ENCODE data around the gene ZNF358. TPM values are rescaled to one million over a fixed set of nuclear protein-coding genes. Genes with fewer than 3 reads are reported as not detected.
A peak's percentile ranks its signal among the peaks of the same experiment; 100 is the strongest.

ZNF358 gene
- total RNA-seq, 2 donors from 2014 or later: 20.2 to 44.1 TPM

DNA sequence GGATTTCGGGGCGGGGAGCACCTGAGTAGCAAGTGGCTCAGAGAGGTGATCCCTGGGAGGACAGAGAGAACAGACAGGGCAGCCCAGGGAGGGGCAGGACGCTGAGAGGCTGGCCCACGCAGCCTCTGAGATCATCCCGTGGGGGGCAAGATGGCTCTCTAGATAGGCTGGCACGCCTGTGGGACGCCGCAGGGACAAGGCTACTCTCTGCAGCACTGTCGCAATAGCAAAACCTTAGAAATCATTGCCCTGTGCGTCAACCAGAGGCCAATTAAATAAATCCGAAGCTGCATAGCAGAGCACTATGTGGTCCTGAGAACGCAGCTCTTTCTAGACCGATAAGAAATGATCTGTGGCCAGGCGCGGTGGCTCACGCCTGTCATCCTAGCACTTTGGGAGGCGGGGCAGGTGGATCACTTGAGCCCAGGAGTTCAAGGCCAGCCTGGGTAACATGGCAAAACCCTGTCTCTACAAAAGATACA is 32.1 kb upstream of the ZNF358 start:
- Histone ChIP-seq H3K9ac (ENCODE audit: low read depth in 2 of 2, low read length in 2 of 2) (peak overlapping the region in 1 of 2 donors; percentile 34), H3K4me3 (no peak overlapping the region), H3K27ac (peak overlapping the region; percentile 22), H3K36me3 (no peaks in the 10 kb centered on the region), H3K9me3 (no peaks in the 10 kb centered on the region), H3K27me3 (no peaks in the 10 kb centered on the region), H3K4me1 (peaks cover 4% of the 10 kb centered on the region)
- TF ChIP-seq, protein P1, sequence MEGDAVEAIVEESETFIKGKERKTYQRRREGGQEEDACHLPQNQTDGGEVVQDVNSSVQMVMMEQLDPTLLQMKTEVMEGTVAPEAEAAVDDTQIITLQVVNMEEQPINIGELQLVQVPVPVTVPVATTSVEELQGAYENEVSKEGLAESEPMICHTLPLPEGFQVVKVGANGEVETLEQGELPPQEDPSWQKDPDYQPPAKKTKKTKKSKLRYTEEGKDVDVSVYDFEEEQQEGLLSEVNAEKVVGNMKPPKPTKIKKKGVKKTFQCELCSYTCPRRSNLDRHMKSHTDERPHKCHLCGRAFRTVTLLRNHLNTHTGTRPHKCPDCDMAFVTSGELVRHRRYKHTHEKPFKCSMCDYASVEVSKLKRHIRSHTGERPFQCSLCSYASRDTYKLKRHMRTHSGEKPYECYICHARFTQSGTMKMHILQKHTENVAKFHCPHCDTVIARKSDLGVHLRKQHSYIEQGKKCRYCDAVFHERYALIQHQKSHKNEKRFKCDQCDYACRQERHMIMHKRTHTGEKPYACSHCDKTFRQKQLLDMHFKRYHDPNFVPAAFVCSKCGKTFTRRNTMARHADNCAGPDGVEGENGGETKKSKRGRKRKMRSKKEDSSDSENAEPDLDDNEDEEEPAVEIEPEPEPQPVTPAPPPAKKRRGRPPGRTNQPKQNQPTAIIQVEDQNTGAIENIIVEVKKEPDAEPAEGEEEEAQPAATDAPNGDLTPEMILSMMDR (IDR thresholded peaks at IDR 0.05): no peak
- peak; percentile 40 for DNase-seq
- intact Hi-C loops (cut with DNase I): no loop called here

DNA sequence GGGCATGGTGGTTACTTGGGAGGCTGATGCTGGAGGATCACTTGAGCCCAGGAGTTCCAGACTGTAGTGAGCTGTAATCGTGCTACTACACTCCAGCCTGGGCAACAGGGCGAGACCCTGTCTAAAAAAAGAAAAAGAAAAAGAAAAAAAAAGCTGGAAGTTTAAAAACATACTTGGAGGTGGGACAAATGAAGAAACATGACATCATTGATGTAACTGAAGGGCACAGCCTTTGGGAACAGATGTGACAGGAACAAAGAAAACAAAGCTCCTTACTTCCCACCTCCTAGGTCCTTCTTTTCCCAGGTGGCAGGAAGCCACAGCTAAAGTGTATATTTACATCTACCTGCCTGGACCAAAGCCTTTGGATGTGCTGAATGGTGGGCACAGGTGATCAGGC is 29.0 kb upstream of the ZNF358 start:
- peaks cover 4% of the 10 kb centered on the region for H3K4me1 ChIP-seq
- H3K27ac ChIP-seq: no peak overlapping the region
- DNase-seq: no peak
- no peak overlapping the region for H3K4me3 ChIP-seq
- TF ChIP-seq, protein P1 (IDR thresholded peaks at IDR 0.05): no peak
- no peaks in the 10 kb centered on the region for H3K9me3 ChIP-seq
- no peaks in the 10 kb centered on the region for H3K36me3 ChIP-seq
- no peaks in the 10 kb centered on the region for H3K27me3 ChIP-seq
- no peak overlapping the region for H3K9ac ChIP-seq (ENCODE audit: low read depth in 2 of 2, low read length in 2 of 2)
- intact Hi-C loops (cut with DNase I): no loop called here

DNA sequence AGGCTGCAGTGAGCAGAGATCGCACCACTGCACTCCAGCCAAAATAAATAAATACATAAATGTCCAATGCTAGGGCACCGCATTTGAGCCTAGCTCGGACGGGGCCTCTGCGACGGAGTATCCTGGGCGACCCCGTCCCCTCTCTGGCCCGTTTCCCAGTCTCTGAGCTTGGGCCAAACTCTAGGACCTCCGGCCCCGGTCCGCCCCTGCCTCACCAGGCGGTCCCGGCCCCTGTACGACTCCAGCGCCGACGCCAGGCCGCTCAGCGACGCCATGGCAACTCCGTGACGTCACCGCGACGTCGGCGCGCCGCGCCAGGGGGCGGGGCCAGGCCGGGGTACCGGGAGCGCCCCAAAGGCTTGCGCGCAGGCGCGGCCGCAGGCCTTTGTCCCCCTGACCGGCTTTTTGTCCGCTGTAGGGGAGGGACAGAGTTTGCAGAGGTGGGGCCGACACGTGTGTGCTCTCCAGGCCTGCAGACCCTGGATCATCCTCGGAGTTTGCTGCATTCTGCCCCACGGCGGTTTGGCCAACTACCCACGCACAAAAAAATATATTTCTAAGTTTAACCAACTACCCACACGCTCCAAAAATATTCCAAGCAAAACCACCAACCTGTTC is 27.1 kb upstream of the ZNF358 start, which contains the start of gene PEX11G:
TSS of gene PEX11G (minus strand) at position 300 of the 618 bp plus-strand sequence. CDS start at position 275, 25 bp downstream.
- Histone ChIP-seq H3K27me3 (no peaks in the 10 kb centered on the region), H3K9me3 (no peaks in the 10 kb centered on the region), H3K27ac (peak within 1 kb of the TSS; percentile 68), H3K4me1 (no peaks in the 10 kb centered on the region), H3K4me3 (peak within 1 kb of the TSS; percentile 56), H3K9ac (ENCODE audit: low read depth in 2 of 2, low read length in 2 of 2) (peak within 1 kb of the TSS; percentile 72 to 85), H3K36me3 (no peaks in the 10 kb centered on the region)
- intact Hi-C loops (cut with DNase I): no loop called here
- DNase-seq: peak; percentile 93
- TF ChIP-seq, protein P1 (IDR thresholded peaks at IDR 0.05): no peak

DNA sequence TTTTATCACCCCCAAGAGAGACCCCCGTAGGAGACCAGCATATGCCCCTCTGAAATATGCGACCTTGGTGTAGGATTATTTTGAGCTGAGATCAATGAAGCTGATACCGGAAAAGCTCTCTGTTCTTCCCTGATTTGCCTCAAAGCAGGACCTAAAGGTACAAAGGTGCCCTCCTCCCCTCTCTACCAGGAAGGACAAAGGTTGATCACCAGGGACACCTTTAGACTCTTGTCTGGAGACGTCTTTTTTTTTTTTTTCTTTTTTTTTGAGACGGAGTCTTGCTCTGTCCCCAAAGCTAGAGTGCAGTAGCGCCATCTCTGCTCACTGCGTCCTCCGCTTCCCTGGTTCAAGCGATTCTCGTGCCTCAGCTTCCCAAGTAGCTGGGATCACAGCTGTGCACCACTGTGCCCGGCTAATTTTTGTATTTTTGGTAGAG is 26.3 kb upstream of the ZNF358 start:
- DNase-seq: peak; percentile 77
- peak overlapping the region in 1 of 2 donors; percentile 72 for H3K9ac ChIP-seq (ENCODE audit: low read depth in 2 of 2, low read length in 2 of 2)
- no peaks in the 10 kb centered on the region for H3K36me3 ChIP-seq
- no peaks in the 10 kb centered on the region for H3K4me1 ChIP-seq
- H3K27ac ChIP-seq: peak overlapping the region; percentile 68
- intact Hi-C loops (cut with DNase I): no loop called here
- no peak overlapping the region for H3K4me3 ChIP-seq
- TF ChIP-seq, protein P1 (IDR thresholded peaks at IDR 0.05): no peak
- H3K27me3 ChIP-seq: no peaks in the 10 kb centered on the region
- H3K9me3 ChIP-seq: no peaks in the 10 kb centered on the region

DNA sequence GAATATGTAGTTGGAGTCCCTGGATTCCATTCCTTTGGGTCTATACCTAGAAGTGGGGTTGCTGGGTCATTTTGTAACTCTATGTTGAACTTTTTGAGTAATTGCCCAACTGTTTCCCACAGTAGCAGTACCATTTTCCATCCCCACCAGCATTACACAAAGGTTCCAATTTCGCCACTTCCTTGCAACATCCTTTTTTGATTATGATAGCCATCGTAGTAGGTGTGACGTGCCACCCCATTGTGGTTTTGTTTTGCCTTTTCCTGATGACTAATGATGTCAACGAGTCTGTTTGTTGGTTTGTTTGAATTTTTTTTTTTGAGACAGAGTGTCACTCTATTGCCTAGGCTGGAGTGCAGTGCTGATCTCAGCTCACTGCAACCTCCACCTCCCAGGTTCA is 23.8 kb upstream of the ZNF358 start:
- TF ChIP-seq, protein P1 (IDR thresholded peaks at IDR 0.05): no peak
- Histone ChIP-seq H3K27me3 (no peaks in the 10 kb centered on the region), H3K27ac (no peak overlapping the region), H3K4me3 (no peak overlapping the region), H3K9me3 (no peaks in the 10 kb centered on the region), H3K36me3 (no peaks in the 10 kb centered on the region), H3K9ac (ENCODE audit: low read depth in 2 of 2, low read length in 2 of 2) (no peak overlapping the region), H3K4me1 (no peaks in the 10 kb centered on the region)
- no peak for DNase-seq
- intact Hi-C loops (cut with DNase I): no loop called here

All from colonic mucosa (tissue), 4 donors.